GM10248 (cell line): ENCODE measurements around the gene HOXB4.

Experiments
- CTCF ChIA-PET: fragments of 300-600 bp; sonication (Branson Sonifier 250); formaldehyde crosslinking; extraction: SDS; loops from one replicate; lab custom pipeline; 2021; ENCODE audit warnings: antibody characterized with exemption; lab: Yijun Ruan, JAX
- POLR2A ChIA-PET: fragments of 350-650 bp; sonication (Branson Sonifier 250); formaldehyde crosslinking; extraction: SDS; loops from one replicate; lab custom pipeline; 2020; ENCODE audit warnings: antibody characterized with exemption; lab: Yijun Ruan, JAX
- DNase-seq: peaks from one replicate; pipeline ENCODE4 v3.0.0; 2012; ENCODE audit errors: extremely low spot score
- TF ChIP-seq, protein P1 (sequence below): IDR thresholded peaks from 2 replicates; pipeline ENCODE4 v1.5.1; 2012; ENCODE audit warnings: mild to moderate bottlenecking, low read depth; ENCODE audit errors: extremely low read depth, missing control alignments, control extremely low read depth

HOXB4 gene

DNA sequence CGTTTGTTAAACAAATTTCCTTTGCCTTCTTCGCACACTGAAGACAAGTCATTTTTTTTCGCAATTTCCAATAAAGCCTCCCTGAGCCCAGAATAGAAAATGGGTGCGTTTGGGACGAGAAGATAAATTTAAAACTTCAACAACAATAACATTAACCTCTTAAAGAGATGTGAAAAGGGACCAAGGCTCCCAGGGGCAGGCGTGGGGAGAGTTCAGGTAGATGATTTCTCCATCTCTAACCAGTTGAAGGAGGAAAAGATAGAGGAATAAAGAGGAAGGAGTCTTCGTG lies 1.3 kb upstream of the HOXB4 start:
- no peak for DNase-seq
- ChIA-PET CTCF (interaction anchor here (1.2 to 3.7 kb wide), 3 partner anchors 9 to 243 kb away, joined by 3 to 13 read pairs (median 6); no protein-coding TSS in a partner anchor), POLR2A (interaction anchor here (0.7 kb wide), 1 partner anchor 537 kb away, joined by 5 read pairs; no protein-coding TSS in a partner anchor)
- TF ChIP-seq, protein P1, sequence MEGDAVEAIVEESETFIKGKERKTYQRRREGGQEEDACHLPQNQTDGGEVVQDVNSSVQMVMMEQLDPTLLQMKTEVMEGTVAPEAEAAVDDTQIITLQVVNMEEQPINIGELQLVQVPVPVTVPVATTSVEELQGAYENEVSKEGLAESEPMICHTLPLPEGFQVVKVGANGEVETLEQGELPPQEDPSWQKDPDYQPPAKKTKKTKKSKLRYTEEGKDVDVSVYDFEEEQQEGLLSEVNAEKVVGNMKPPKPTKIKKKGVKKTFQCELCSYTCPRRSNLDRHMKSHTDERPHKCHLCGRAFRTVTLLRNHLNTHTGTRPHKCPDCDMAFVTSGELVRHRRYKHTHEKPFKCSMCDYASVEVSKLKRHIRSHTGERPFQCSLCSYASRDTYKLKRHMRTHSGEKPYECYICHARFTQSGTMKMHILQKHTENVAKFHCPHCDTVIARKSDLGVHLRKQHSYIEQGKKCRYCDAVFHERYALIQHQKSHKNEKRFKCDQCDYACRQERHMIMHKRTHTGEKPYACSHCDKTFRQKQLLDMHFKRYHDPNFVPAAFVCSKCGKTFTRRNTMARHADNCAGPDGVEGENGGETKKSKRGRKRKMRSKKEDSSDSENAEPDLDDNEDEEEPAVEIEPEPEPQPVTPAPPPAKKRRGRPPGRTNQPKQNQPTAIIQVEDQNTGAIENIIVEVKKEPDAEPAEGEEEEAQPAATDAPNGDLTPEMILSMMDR: no peak

GRCh38 chr17:48578616-48579470 lies 693 bp upstream of the HOXB4 start:
- TF ChIP-seq, protein P1: peak; percentile 12
- ChIA-PET CTCF (interaction anchor here (1.2 to 3.7 kb wide), 4 partner anchors 9 to 243 kb away, joined by 3 to 13 read pairs (median 6); no protein-coding TSS in a partner anchor), POLR2A (no interaction called here)
- no peak for DNase-seq

DNA sequence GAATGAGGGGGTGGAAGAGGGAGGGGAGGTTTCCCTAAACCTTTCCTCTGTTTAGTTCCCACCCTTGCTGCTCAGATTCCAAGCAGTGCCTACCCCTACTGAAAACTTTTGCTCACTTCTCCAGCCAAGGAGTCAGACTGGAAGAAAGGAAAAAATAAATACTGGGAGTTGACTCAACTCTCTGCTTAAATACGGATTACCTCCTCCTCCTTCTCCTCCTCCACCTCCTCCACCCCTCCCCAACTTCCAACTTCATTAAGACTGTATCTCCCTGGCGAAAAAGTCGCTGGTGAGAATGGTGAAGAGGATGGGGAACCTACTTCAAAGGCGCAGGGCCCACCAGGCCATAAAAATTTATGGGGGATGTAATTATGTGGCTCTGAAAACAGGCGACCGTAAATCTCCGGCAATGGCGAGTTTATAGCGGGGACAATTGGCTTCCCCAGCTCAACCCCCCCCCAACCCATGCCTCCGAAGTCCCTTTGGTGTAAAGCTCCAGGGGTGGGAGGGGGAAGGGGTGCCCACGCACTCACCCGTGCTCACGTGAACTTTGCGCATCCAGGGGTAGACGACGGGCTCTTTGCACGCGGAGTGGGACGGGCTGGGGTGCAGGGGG lies 712 bp downstream of the HOXB4 start:
- POLR2A ChIA-PET: interaction anchor here (0.7 kb wide), 1 partner anchor 492 kb away, joined by 3 read pairs; no protein-coding TSS in a partner anchor
- TF ChIP-seq, protein P1: no peak
- CTCF ChIA-PET: interaction anchor here (1.5 to 3.7 kb wide), 2 partner anchors 10 to 11 kb away, joined by 5 to 13 read pairs; no protein-coding TSS in a partner anchor

GRCh38 chr17:48576479-48577309 lies 1.5 kb downstream of the HOXB4 start:
- TF ChIP-seq, protein P1: no peak
- DNase-seq: no peak
- ChIA-PET POLR2A (no interaction called here), CTCF (interaction anchor here (1.5 kb wide), 1 partner anchor 9 kb away, joined by 5 read pairs; no protein-coding TSS in a partner anchor)

More for the DNA sequence above, 712 bp downstream of the HOXB4 start:
- DNase-seq: no peak

DNA sequence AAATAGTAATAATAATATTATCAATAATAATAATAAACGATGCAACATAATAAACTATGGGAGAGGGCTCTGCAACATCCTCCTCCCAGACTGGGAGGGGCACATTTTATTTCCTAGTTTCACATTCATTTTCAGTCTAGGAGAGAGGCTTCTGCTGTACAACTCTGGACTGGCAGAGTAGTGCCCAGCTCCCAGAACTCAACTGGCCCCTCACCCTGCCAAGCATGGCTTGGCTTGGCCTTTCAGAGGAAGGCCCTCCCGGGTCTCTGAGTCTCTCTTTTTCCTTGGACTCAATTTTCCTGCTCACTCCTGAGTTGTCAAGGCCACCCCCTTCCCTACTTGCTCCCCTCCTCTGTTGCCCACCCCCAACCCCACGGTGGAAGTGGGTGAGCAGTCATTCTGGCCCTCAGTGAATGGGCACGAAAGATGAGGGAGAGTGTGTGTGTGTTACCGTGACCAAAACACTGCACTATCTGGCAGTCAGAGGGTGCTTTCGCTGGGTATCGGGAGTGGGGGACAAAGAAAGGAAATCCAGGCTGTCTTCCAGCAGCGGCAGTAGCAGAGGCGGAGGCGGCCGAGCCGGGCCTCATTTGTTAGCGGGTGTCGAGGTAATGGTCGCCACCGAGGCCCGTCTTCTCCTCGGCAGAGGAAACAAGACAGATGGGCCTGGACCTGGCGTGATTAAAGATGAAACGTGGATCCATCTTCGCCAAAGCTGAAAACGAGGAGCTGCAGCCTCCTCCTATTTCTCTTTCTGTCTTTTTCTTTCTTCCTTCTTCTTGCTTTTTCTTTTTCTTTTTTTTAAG lies 2.3 kb downstream of the HOXB4 start:
- no peak for DNase-seq
- ChIA-PET POLR2A (no interaction called here), CTCF (no interaction called here)
- TF ChIP-seq, protein P1: no peak
